DOHH2 (cell line): ENCODE measurements around the gene KRTAP9-7.

Experiments used
- H3F3A ChIP-seq: fragments of 200-600 bp; sonication (generic), shearing (Covaris generic); 2 replicates; pipeline ENCODE4 v1.6.0; 2016; ENCODE audit warnings: antibody characterized with exemption, mild to moderate bottlenecking; ENCODE audit not compliant: control insufficient read depth, insufficient read depth
- H3K27ac ChIP-seq: fragments of 200-600 bp; sonication (generic); 2 replicates; pipeline ENCODE4 v1.5.1; 2014; ENCODE audit warnings: low read depth, mild to moderate bottlenecking, low read length, moderate library complexity
- H3K27me3 ChIP-seq: fragments of 200-600 bp; sonication (generic); 2 replicates; pipeline ENCODE4 v1.6.1; 2014; ENCODE audit warnings: mild to moderate bottlenecking, low read length, mixed read lengths; ENCODE audit not compliant: control insufficient read depth
- H3K36me3 ChIP-seq: fragments of 200-600 bp; sonication (generic); 2 replicates; pipeline ENCODE4 v1.6.1; 2014; ENCODE audit warnings: mild to moderate bottlenecking, low read length, moderate library complexity, mixed read lengths; ENCODE audit not compliant: control insufficient read depth
- H3K4me1 ChIP-seq: fragments of 200-600 bp; sonication (generic); 2 replicates; pipeline ENCODE4 v1.6.1; 2014; ENCODE audit warnings: mild to moderate bottlenecking, low read length, mixed read lengths; ENCODE audit not compliant: control insufficient read depth
- H3K4me2 ChIP-seq: fragments of 200-600 bp; sonication (generic); 2 replicates; pipeline ENCODE4 v1.6.0; 2014; ENCODE audit warnings: mild to moderate bottlenecking, low read length, moderate library complexity
- H3K4me3 ChIP-seq: fragments of 200-600 bp; sonication (generic); 2 replicates; pipeline ENCODE4 v1.5.1; 2014; ENCODE audit warnings: mild to moderate bottlenecking, low read length, mixed read lengths
- H3K79me2 ChIP-seq: fragments of 200-600 bp; sonication (generic); 2 replicates; pipeline ENCODE4 v1.6.1; 2014; ENCODE audit warnings: mild to moderate bottlenecking, low read length, mixed read lengths; ENCODE audit not compliant: control insufficient read depth
- H3K9me2 ChIP-seq: fragments of 200-600 bp; sonication (generic); replicated peaks from 2 replicates; pipeline ENCODE4 v1.6.1; 2014; ENCODE audit warnings: mild to moderate bottlenecking, low read length, mixed read lengths; ENCODE audit not compliant: control insufficient read depth
- H3K9me3 ChIP-seq: fragments of 200-600 bp; sonication (generic); 2 replicates; pipeline ENCODE4 v1.6.1; 2014; ENCODE audit warnings: antibody characterized with exemption, low read length, mixed read lengths; ENCODE audit not compliant: control insufficient read depth, insufficient read depth
- H4K20me1 ChIP-seq: fragments of 200-600 bp; sonication (generic); 2 replicates; pipeline ENCODE4 v1.6.0; 2014; ENCODE audit warnings: low read depth, mild to moderate bottlenecking, antibody characterized with exemption, low read length, moderate library complexity; ENCODE audit not compliant: control insufficient read depth, insufficient read depth
- EZH2phosphoT487 ChIP-seq: fragments of 200-600 bp; sonication (generic); IDR thresholded peaks from 2 replicates; pipeline ENCODE4 v1.6.1; 2017; ENCODE audit warnings: borderline replicate concordance, mild to moderate bottlenecking, antibody characterized with exemption, low read length, moderate library complexity, mixed read lengths
- TF ChIP-seq, protein P1 (sequence below): fragments of 200-600 bp; sonication (generic); IDR thresholded peaks from one replicate; pipeline ENCODE4 v1.5.1; 2014; ENCODE audit warnings: antibody characterized with exemption, mild to moderate bottlenecking, low read depth, low read length; ENCODE audit not compliant: poor library complexity, severe bottlenecking

Gene KRTAP9-7

DNA sequence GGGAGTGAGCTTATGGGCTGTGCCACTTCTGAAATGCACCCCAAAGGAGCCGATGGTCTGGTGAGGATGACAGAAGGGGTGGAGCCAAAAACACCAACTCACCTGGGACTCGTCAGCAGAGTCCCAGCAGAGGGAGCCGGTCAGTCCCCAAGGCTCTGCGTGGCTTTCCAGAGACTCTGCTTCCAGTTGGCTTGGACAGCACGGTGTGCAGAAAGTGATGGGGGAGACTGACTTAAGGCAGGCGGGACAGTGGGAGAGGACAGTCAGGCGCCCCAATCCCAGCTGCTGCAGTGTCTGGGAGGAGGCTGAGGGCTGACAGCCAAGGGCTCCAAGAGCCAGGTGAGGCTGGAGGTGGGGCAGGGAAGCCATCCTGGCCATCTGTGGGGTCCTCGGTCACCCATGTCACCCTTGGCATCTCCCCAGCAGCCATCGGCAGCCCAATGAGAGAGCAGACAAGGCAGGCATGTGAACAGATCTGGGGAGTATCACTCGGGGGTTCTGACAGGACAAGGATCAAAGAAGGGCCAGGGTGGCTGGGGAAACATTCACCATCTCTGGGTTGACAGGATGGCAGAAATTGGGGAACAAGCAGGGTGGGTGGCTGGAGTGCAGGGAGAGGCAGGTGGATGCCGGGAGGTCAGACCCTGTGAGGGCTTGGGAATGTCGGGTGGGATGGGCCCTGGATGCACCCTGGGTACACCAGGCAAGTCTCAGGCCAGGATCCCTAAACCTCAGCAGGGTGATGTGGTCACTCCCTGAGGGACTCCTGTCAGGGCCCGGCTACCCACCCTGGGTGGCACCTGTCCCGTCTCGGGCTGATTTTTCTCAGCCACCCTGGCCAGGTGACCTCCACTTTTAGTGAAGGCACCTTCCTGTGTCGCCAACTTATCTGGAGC, 48.9 kb downstream of the KRTAP9-7 start:
- H3K9me3 ChIP-seq = peaks cover 13% of the 10 kb centered on the region
- no peaks in the 10 kb centered on the region for H3F3A ChIP-seq
- no peak overlapping the region for H3K27ac ChIP-seq
- no peaks in the 10 kb centered on the region for H3K9me2 ChIP-seq
- no peaks in the 10 kb centered on the region for H4K20me1 ChIP-seq
- TF ChIP-seq, protein P1, sequence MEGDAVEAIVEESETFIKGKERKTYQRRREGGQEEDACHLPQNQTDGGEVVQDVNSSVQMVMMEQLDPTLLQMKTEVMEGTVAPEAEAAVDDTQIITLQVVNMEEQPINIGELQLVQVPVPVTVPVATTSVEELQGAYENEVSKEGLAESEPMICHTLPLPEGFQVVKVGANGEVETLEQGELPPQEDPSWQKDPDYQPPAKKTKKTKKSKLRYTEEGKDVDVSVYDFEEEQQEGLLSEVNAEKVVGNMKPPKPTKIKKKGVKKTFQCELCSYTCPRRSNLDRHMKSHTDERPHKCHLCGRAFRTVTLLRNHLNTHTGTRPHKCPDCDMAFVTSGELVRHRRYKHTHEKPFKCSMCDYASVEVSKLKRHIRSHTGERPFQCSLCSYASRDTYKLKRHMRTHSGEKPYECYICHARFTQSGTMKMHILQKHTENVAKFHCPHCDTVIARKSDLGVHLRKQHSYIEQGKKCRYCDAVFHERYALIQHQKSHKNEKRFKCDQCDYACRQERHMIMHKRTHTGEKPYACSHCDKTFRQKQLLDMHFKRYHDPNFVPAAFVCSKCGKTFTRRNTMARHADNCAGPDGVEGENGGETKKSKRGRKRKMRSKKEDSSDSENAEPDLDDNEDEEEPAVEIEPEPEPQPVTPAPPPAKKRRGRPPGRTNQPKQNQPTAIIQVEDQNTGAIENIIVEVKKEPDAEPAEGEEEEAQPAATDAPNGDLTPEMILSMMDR = peak; percentile 18
- no peak for TF ChIP-seq EZH2phosphoT487
- H3K36me3 ChIP-seq = no peaks in the 10 kb centered on the region; the same call in 1 of the 2 replicates
- no peak overlapping the region for H3K4me3 ChIP-seq
- peaks cover 25% of the 10 kb centered on the region for H3K4me1 ChIP-seq
- H3K4me2 ChIP-seq = no peak overlapping the region
- H3K27me3 ChIP-seq = no peaks in the 10 kb centered on the region
- H3K79me2 ChIP-seq = no peaks in the 10 kb centered on the region

DNA sequence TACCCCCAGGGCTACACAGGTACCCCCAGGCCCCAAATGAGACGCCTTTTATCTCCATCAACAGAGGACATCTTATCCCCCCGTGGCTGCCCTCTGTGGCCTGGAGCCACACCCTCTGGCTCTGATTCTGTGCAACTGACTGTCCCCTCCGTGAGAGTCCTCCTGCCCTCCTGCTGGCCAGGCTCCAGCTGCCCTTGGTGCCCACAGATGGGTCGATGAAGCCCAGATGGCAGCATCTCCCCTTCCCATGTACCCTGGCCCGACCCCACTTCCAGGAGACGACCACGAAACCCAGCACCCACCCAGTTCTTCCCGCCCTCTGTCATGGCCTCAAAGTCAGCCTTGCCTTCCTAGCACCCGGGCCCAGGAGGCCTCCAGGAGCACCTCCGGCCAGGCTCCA, 49.6 kb downstream of the KRTAP9-7 start:
- peaks cover 21% of the 10 kb centered on the region for H3K4me1 ChIP-seq
- no peaks in the 10 kb centered on the region for H3K79me2 ChIP-seq
- H3K36me3 ChIP-seq = no peaks in the 10 kb centered on the region; the same call in 1 of the 2 replicates
- H3K27ac ChIP-seq = no peak overlapping the region
- no peak overlapping the region for H3K4me3 ChIP-seq
- peaks cover 7% of the 10 kb centered on the region; the same call in 1 of the 2 replicates for H3K9me3 ChIP-seq
- no peak overlapping the region for H3K4me2 ChIP-seq
- no peaks in the 10 kb centered on the region for H3F3A ChIP-seq
- no peaks in the 10 kb centered on the region for H3K9me2 ChIP-seq
- H3K27me3 ChIP-seq = no peaks in the 10 kb centered on the region
- TF ChIP-seq, protein P1 = no peak
- no peak for TF ChIP-seq EZH2phosphoT487
- no peaks in the 10 kb centered on the region for H4K20me1 ChIP-seq

DNA sequence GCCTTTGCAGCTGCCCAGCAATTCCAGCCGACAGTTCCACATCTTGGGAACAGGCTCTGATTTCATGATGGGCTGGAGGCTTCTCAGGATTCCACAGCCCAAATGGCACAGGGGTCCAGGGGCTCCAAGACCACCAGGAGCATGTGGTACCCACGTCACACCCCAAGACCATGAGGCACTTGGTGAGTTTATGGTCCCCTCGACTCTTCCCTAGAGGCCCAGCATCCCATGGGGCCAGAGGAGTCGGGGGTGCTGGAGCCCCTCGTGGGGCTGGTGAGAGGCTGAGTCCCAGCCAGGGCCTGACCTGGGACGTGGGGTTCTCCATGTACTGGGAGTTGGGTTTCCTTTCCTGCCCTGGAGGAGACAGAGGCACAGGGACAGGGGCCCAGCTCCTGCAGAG, 50.1 kb downstream of the KRTAP9-7 start:
- H3F3A ChIP-seq = no peaks in the 10 kb centered on the region
- H3K4me1 ChIP-seq = peaks cover 16% of the 10 kb centered on the region
- no peaks in the 10 kb centered on the region for H4K20me1 ChIP-seq
- H3K9me2 ChIP-seq = no peaks in the 10 kb centered on the region
- H3K27ac ChIP-seq = no peak overlapping the region
- H3K4me2 ChIP-seq = no peak overlapping the region
- no peaks in the 10 kb centered on the region; the same call in 1 of the 2 replicates for H3K36me3 ChIP-seq
- no peak overlapping the region for H3K4me3 ChIP-seq
- H3K27me3 ChIP-seq = no peaks in the 10 kb centered on the region
- no peak for TF ChIP-seq EZH2phosphoT487
- TF ChIP-seq, protein P1 = no peak
- H3K79me2 ChIP-seq = no peaks in the 10 kb centered on the region
- peaks cover 3% of the 10 kb centered on the region; the same call in 1 of the 2 replicates for H3K9me3 ChIP-seq
